ENCODE data around the gene SAP25.

The SAP25 gene

DNA sequence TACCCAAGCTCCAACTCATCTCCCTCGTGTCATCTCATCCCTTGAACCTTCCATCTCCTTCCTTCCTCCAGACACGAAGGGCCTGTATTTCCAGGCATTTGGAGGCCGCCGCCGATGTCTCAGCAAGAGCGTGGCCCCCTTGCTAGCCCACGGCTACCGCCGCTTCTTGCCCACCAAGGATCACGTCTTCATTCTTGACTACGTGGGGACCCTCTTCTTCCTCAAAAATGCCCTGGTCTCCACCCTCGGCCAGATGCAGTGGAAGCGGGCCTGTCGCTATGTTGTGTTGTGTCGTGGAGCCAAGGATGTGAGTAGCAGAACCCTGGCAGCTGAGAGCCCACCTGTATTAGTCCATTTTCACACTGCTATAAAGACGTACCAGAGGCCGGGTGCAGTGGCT is 17.9 kb upstream of the SAP25 start:
- no peak for DNase-seq

GRCh38 chr7:100590077-100590737 is 16.5 kb upstream of the SAP25 start:
- DNase-seq, result no peak

- no peak for DNase-seq
These were observed 15.7 kb upstream of the SAP25 start for GRCh38 chr7:100589341-100589947.

DNA sequence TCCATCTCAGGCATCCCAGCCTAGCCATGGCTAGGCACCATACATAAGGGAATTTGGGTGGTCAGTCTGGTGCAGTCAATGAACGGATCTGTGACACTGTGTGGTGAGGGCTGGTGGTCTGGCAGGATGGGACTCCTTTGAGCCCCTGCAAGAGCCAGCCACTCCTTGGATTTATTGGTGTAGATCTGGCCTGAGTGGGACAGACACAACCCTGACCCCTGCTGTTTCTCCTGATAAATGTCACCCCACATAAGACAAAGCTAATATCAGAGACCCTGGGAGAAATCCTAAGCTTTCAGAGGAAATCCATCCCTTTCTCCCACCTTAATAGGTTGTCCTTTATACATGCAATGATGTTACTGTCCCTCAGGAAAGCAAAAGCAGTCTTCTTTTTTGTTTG is 14.7 kb upstream of the SAP25 start:
- DNase-seq, result no peak

- DNase-seq, result peak; percentile 99
These were observed 12.7 kb upstream of the SAP25 start, which contains the start of gene FBXO24 for GRCh38 chr7:100586266-100587025. FBXO24 (plus strand) TSS chr7:100586328; CDS start chr7:100586626, 298 bp downstream.

GRCh38 chr7:100585511-100586265 is 12.0 kb upstream of the SAP25 start, which contains the start of gene LRCH4:
LRCH4 (minus strand) TSS chr7:100586129; CDS start chr7:100586100, 29 bp downstream.
- DNase-seq, result peak; percentile 66

GRCh38 chr7:100584683-100585510 is 11.2 kb upstream of the SAP25 start:
- DNase-seq, result peak; percentile 66

DNA sequence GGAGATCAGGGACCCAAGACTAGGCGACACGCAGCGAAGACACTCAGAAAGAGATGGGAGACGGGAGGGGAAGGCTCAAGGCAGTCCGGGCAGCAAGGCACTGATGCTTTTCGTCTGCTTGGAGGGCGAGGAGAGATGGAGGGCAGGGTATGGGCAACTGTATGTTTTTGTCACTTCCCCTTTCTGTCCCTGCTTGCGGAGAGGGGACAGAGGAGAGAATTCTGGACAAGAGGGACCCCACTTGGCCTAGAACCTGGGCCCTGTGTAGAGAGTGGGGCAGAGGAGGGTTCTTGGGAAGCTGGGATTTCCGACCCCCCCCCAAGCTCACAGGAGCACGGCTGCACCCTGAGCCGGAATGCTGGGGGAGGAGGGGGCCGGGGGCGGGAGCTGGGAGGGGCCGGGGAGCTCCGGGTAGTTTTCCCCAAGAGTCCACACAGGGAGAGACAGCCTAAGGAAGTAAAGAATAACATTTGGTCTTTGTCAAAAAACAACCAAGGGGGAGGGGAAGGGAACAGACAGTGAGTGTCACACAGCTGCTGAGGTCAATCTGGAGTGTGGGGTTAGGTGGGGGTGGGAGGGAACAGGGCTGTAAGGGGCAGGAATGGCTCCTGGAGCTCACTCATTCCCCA is 10.5 kb upstream of the SAP25 start:
- DNase-seq, result no peak

GRCh38 chr7:100583132-100584053 is 9.7 kb upstream of the SAP25 start:
- DNase-seq, result no peak

- no peak for DNase-seq
These were observed 8.9 kb upstream of the SAP25 start for GRCh38 chr7:100582650-100583049.

DNA sequence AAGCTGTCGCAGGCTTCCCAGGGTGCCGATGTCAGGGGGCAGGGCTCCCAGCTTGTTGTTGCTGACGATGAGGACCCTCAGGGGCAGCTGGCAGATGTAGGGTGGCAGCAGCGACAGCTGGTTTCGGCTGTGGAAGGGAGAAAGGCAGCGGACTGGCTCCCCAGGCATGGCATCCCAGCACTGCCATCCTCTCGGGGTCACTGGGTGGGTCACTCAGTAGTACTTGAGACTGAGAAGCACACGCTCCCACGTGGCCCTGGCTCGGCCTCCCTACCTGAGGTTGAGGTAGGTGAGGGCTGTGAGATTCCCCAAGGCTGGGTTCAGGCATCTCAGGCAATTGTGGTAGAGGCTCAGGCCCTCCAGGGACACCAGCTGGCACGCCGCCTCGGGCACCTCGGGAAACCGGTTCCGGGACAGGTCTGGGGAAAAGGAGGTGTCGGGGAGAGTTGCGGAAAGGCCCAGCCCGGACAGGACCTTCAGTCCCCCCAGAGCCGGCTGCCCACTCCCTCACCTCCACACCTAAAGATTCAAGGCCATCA is 8.4 kb upstream of the SAP25 start:
- no peak for DNase-seq

GRCh38 chr7:100580466-100581283 is 7.0 kb upstream of the SAP25 start:
- DNase-seq, result no peak

DNA sequence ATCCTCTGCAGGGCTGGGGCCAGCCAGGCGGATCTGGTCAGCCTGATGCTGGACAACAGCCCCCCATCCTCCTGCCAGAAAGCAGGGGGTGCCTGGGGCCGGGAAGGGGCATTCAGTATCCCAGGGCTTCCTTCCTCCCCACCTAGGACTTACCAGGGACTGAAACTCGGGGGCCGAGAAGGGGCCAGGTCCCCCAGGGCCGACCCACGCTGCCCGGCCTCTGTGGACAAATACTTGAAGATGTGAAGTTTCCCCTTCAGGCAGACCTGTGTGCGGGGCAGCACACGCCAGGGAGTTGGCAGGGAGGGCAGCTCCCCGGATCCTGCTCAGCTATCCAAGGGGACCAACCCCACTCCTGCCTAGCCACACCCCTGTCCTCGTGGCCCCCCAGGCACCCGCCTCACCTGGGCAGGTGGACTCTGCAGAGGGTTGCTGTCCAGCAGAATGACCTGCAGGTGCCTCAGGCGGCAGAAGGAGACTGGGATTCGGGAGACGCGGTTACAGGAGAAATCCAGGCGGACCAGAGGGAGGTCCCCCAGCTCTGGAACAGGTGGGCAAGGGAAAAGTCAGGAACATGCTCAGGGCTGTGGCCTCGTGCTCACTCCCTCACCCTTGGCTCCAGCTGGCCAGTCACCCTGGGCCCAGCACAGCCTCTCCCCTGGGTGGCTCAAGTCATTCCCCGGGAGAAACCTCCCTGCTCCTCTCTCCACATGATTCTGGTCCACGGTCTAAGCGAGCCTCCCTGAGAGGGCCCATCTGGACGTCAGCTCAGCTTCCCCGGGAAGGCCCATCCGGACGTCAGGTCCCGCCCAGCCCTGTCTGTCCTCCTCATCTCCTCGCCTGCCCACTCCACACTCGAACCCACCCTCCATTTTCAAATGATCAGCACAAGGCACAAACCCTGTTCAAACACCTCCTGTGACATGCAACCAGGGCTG is 4.8 kb upstream of the SAP25 start:
- no peak for DNase-seq

- DNase-seq, result no peak
These were observed 3.8 kb upstream of the SAP25 start for GRCh38 chr7:100577507-100577906.

GRCh38 chr7:100577103-100577502 is 3.4 kb upstream of the SAP25 start:
- no peak for DNase-seq

DNA sequence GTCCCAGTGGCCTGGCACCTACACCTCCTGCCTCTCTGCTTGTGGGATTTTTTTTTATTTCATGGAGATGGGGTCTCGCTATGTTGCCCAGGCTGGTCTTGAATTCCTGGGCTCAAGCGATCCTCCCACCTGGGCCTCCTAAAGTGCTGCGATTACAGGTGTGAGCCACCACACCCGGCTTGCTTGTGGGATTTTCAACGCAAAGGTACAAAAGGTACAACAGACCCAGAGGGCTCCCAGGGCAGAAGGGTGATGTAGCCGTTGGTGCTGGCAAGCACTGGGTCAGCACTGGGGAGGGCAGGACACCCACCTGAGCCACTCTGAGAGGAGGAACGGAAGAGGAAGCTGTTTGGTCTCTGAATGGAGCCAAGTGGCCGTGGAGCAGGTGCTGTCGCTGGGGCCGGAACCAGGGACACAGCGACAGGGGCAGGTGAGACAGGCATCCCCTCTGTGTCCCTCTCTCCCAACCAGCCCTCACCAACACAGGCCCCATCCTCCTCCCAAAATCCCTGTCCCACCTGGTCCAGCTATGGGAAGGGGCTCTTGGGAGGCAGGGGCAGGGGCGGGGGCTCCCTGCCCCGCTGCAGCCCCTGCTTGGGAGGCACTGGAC is 2.8 kb upstream of the SAP25 start:
- no peak for DNase-seq

GRCh38 chr7:100575746-100576383 is 2.2 kb upstream of the SAP25 start:
- no peak for DNase-seq

Data from NCI-H748 treated with DMSO at 0.1 percent for 48 hours (cell line).